Ascending aorta (tissue), 2 donors: ENCODE measurements around the gene TIGIT. TPM values are rescaled to one million over a fixed set of nuclear protein-coding genes. Genes with fewer than 3 reads are reported as not detected.

Experiments
- DNase-seq, 2 donors: peaks; one replicate each; pipeline ENCODE4 v3.0.0-alpha.2; 2019; ENCODE audit warnings: low spot score in 2 of 2
- H3K27ac ChIP-seq, 2 donors: fragments of 200-600 bp; sonication (generic); one replicate each; pipeline ENCODE4 v1.5.1; 2016 to 2017; ENCODE audit warnings: mild to moderate bottlenecking in 1 of 2
- H3K27me3 ChIP-seq: fragments of 200-600 bp; sonication (generic); one replicate; pipeline ENCODE4 v1.5.1; 2017
- H3K36me3 ChIP-seq, 2 donors: fragments of 200-600 bp; sonication (generic); one replicate each; pipeline ENCODE4 v1.5.1; 2016
- H3K4me1 ChIP-seq, 2 donors: fragments of 200-600 bp; sonication (generic); one replicate each; pipeline ENCODE4 v1.5.1; 2016 to 2017; ENCODE audit warnings: mild to moderate bottlenecking in 1 of 2
- H3K4me3 ChIP-seq, 2 donors: fragments of 200-600 bp; sonication (generic); one replicate each; pipeline ENCODE4 v1.5.1; 2016 to 2017; ENCODE audit warnings: mild to moderate bottlenecking in 1 of 2
- H3K9me3 ChIP-seq, 2 donors: fragments of 200-600 bp; sonication (generic); one replicate each; pipeline ENCODE4 v1.5.1; 2016
- intact Hi-C: fragments of 100-400 bp; cut with DNase I; formaldehyde crosslinking; loops from one replicate; pipeline ENCODE4 v1.15.1; 2023
- total RNA-seq: library from RNA; depleted of rRNA; stranded (reverse); fragments of >200 nt; gene quantifications from one replicate; pipeline ENCODE4 v1.1.0, GENCODE V29; 2016
- TF ChIP-seq, protein P1 (sequence below), 3 experiments: fragments of 200-600 bp in 2 of 3; fragments of 450-650 bp in 1 of 3; sonication (generic) in 2 of 3; IDR thresholded peaks; one replicate each; pipeline ENCODE4 v1.5.1; 2016 to 2019; ENCODE audit warnings: antibody characterized with exemption in 3 of 3, mild to moderate bottlenecking in 1 of 3, moderate library complexity in 1 of 3

The TIGIT gene
- total RNA-seq, 1 donor from 2014 or later = not detected

DNA sequence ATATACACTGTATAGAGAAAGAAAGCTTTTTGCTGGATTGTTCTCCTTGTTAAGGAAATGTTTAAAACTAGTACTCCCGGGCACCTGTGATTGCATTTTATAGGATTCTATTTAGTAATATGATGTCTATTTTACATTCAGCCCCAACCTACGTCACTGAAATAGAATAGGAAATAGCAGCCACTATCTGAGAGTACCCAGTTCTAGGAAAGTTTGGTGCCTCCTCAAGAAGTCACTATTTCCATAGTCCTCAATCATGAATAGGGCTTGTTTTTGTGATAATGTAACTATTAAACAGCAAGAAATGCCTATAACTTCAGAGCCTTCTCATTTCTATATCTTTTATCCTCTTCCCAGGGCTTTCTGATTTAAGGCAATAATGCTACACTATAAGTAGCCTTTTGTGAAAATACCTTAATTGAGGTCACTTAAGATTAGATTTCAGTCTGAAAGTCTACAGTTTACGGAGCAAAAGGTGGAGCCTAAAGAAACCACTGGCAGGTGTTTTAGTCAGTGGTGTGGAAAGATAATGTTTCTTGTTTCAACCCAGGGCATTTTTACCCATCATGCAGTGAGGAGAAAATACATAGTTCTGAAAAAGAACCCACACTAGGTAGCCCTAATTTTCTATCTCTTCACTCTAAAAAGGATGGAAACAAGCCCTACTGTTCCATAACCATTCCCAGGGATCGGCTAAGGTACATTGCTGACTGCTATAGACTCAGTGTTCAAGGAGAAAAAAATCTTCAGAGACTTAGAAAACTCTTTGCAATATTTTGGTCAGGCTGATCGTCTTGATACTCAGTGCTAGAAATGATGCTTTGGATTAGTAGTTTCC lies 38.7 kb downstream of the TIGIT start:
- no peaks in the 10 kb centered on the region for H3K9me3 ChIP-seq
- no peak overlapping the region for H3K27ac ChIP-seq
- TF ChIP-seq, protein P1, sequence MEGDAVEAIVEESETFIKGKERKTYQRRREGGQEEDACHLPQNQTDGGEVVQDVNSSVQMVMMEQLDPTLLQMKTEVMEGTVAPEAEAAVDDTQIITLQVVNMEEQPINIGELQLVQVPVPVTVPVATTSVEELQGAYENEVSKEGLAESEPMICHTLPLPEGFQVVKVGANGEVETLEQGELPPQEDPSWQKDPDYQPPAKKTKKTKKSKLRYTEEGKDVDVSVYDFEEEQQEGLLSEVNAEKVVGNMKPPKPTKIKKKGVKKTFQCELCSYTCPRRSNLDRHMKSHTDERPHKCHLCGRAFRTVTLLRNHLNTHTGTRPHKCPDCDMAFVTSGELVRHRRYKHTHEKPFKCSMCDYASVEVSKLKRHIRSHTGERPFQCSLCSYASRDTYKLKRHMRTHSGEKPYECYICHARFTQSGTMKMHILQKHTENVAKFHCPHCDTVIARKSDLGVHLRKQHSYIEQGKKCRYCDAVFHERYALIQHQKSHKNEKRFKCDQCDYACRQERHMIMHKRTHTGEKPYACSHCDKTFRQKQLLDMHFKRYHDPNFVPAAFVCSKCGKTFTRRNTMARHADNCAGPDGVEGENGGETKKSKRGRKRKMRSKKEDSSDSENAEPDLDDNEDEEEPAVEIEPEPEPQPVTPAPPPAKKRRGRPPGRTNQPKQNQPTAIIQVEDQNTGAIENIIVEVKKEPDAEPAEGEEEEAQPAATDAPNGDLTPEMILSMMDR (IDR thresholded peaks at IDR 0.05) = no peak
- no peaks in the 10 kb centered on the region for H3K4me1 ChIP-seq
- intact Hi-C loops = no loop called here
- H3K27me3 ChIP-seq = no peaks in the 10 kb centered on the region
- H3K36me3 ChIP-seq = no peaks in the 10 kb centered on the region
- DNase-seq = no peak
- no peak overlapping the region for H3K4me3 ChIP-seq

DNA sequence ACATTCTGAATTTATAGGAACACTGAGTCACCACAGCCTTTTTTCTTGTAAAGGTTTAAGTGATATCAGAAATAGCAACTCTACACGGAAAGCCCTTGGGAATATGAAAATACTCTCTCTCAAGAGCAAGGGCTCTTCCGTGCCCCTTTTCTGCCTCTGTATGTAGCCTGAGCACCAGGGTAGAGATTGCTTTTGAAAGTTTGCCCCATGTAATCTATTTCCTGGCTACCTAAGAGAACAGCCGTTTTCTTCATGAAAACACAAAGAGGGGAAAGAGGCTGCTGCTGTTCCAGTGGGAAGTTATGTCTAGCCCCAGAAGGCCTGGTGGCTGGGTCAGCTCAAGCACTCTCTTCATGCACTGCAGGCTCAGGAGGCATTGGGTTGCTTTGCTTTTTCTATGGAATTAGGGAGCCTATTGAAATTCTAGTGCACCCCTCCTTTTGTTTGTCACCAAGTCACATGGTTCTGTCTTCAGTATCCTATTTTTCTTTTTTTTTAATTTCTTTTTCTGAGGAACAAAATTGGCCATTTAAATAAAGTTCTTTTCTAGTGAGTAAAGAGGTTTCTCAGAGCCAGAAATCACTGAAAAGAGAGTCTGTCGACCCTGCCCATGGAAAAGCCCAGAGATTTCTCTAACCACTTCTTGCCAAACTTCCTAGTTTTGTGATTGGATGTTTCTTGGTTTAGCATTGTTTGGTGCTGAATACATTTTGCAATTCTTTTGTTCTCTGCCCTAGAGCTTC lies 39.5 kb downstream of the TIGIT start:
- no peak overlapping the region for H3K27ac ChIP-seq
- H3K4me1 ChIP-seq = no peaks in the 10 kb centered on the region
- intact Hi-C loops = no loop called here
- DNase-seq = no peak
- peaks cover 4% of the 10 kb centered on the region in 2 donors for H3K36me3 ChIP-seq
- no peaks in the 10 kb centered on the region for H3K27me3 ChIP-seq
- TF ChIP-seq, protein P1 (IDR thresholded peaks at IDR 0.05) = no peak
- H3K4me3 ChIP-seq = no peak overlapping the region
- H3K9me3 ChIP-seq = no peaks in the 10 kb centered on the region

GRCh38 chr3:114333923-114334240 lies 40.1 kb downstream of the TIGIT start:
- no peak overlapping the region for H3K27ac ChIP-seq
- no peaks in the 10 kb centered on the region for H3K27me3 ChIP-seq
- no peaks in the 10 kb centered on the region for H3K4me1 ChIP-seq
- no peak for DNase-seq
- no peak overlapping the region for H3K4me3 ChIP-seq
- H3K36me3 ChIP-seq = peaks cover 6 to 9% of the 10 kb centered on the region in 2 donors
- intact Hi-C loops = no loop called here
- H3K9me3 ChIP-seq = no peaks in the 10 kb centered on the region
- TF ChIP-seq, protein P1 (IDR thresholded peaks at IDR 0.05) = no peak

DNA sequence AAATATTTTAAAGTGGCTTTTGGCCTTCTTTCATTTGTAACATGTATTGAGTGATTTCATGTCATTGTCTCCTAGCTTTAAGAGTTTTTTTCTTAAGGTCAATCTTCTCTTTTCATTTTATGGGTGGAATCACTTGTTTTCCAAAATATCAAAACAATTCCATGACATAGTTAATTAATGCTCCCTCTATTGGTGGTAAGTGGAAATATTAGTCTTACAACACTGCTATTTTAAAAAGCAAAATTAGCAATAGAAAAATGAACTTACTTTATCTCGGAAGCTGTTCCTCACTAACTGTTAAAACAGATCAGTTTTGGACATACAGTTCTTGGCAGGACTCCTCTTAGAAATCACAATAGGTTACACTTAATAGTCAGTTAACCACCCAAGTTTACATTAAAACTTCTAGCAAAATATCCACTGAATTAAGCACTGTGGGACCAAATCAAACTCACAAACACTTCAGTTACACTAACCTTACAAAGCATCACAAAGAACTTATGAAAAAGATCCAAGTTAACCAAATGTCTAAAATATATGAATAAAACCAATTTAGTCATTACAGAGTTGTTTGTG lies 42.4 kb downstream of the TIGIT start:
- no peaks in the 10 kb centered on the region for H3K27me3 ChIP-seq

GRCh38 chr3:114336857-114337256 lies 43.0 kb downstream of the TIGIT start:
- no peak for DNase-seq
- Histone ChIP-seq H3K9me3 (no peaks in the 10 kb centered on the region), H3K4me1 (no peaks in the 10 kb centered on the region), H3K27me3 (no peaks in the 10 kb centered on the region), H3K27ac (no peak overlapping the region), H3K36me3 (peaks cover 13 to 14% of the 10 kb centered on the region in 2 donors), H3K4me3 (no peak overlapping the region)
- intact Hi-C loops = no loop called here
- TF ChIP-seq, protein P1 (IDR thresholded peaks at IDR 0.05) = no peak

More for the DNA sequence above, 42.4 kb downstream of the TIGIT start:
- no peak overlapping the region for H3K4me3 ChIP-seq
- TF ChIP-seq, protein P1 (IDR thresholded peaks at IDR 0.05) = peak in 2 of 3 experiments; percentile 20 to 38
- peaks cover 13 to 14% of the 10 kb centered on the region in 2 donors for H3K36me3 ChIP-seq
- DNase-seq = no peak
- no peak overlapping the region for H3K27ac ChIP-seq
- intact Hi-C loops = no loop called here
- no peaks in the 10 kb centered on the region for H3K4me1 ChIP-seq
- no peaks in the 10 kb centered on the region for H3K9me3 ChIP-seq
